Stomach (tissue), 9 donors: ENCODE results near the gene CYP4V2. TPM values are rescaled to one million over a fixed set of nuclear protein-coding genes. Genes with fewer than 3 reads are reported as not detected.

Experiments
- DNase-seq, 2 donors: peaks; one replicate each; pipeline versions ENCODE4 v3.0.0 to v3.0.0-alpha.2; 2013 to 2019
- H3K27ac ChIP-seq, 5 donors: fragments of 200-600 bp in 4 of 5; sonication (generic) in 4 of 5; one replicate each; pipeline ENCODE4 v1.5.1; 2013 to 2019; ENCODE audit warnings: mild to moderate bottlenecking in 1 of 5, moderate library complexity in 1 of 5
- H3K27me3 ChIP-seq, 3 donors: fragments of 200-600 bp; sonication (generic); one replicate each; pipeline ENCODE4 v1.5.1; 2017 to 2019; ENCODE audit warnings: mixed run types in 1 of 3
- H3K36me3 ChIP-seq, 4 donors: fragments of 200-600 bp; sonication (generic); 1 replicate in 3 of 4; 2 replicates in 1 of 4; pipeline ENCODE4 v1.5.1; 2016 to 2019
- H3K4me1 ChIP-seq, 4 donors: fragments of 200-600 bp; sonication (generic); one replicate each; pipeline ENCODE4 v1.5.1; 2016 to 2019
- H3K4me3 ChIP-seq, 4 donors: fragments of 200-600 bp; sonication (generic) in 3 of 4; one replicate each; pipeline ENCODE4 v1.5.1; 2016 to 2019; ENCODE audit warnings: mild to moderate bottlenecking in 1 of 4
- H3K9me3 ChIP-seq, 4 donors: fragments of 200-600 bp; sonication (generic); one replicate each; pipeline ENCODE4 v1.5.1; 2016 to 2019
- CTCF ChIP-seq, 7 experiments: fragments of 450-650 bp in 4 of 7; fragments of 200-600 bp in 3 of 7; sonication (generic) in 3 of 7; IDR thresholded peaks; one replicate each; pipeline ENCODE4 v1.5.1; 2016 to 2019; ENCODE audit warnings: antibody characterized with exemption in 7 of 7, control low read depth in 2 of 7, mild to moderate bottlenecking in 1 of 7
- EP300 ChIP-seq: sonication (generic); formaldehyde crosslinking; IDR thresholded peaks from one replicate; pipeline ENCODE4 v1.6.1; 2017; ENCODE audit warnings: antibody characterized with exemption
- POLR2A ChIP-seq, 4 donors: fragments of 450-650 bp; IDR thresholded peaks; one replicate each; pipeline ENCODE4 v1.6.1; 2016; ENCODE audit warnings: antibody characterized with exemption in 4 of 4, control low read depth in 2 of 4, mild to moderate bottlenecking in 1 of 4, moderate library complexity in 1 of 4
- POLR2AphosphoS5 ChIP-seq, 3 donors: sonication (generic); formaldehyde crosslinking; IDR thresholded peaks; one replicate each; pipeline ENCODE4 v1.6.1; 2016; ENCODE audit warnings: antibody characterized with exemption in 3 of 3
- WGBS, 5 donors: extraction: QIAGEN DNeasy Blood & Tissue Kit in 3 of 5; methylation state at CpG; one replicate each; pipeline versions ENCODE4 v1.1.5 to v1.1.7; 2013 to 2018; 5-methylcytosine and 5-hydroxymethylcytosine counted together
- intact Hi-C: fragments of 100-400 bp; cut with DNase I; formaldehyde crosslinking; loops from one replicate; pipeline ENCODE4 v1.15.1; 2023; ENCODE audit warnings: low total_unique reads
- polyA plus RNA-seq, 3 donors: library from polyadenylated mRNA; stranded (reverse); fragments of 200-250 nt; gene quantifications; one replicate each; pipeline ENCODE4 v1.2.3, GENCODE V29; 2013
- total RNA-seq, 5 donors: library from RNA; depleted of rRNA; stranded (reverse); fragments of >200 nt; gene quantifications; one replicate each; pipeline versions ENCODE4 v1.1.0 to v1.2.3, GENCODE V29; 2014 to 2016
- donor health status: healthy with polysubstance abuse.
- donor health status: Bipolar disorder and iron deficiency.
- donor health status: healthy.

The CYP4V2 gene
- total and polyA plus RNA-seq, 8 donors: 6.0 to 33.2 (median 12.4) TPM

- no peaks in the 10 kb centered on the region for H3K27me3 ChIP-seq
- intact Hi-C loops: no loop called here
- H3K4me3 ChIP-seq: no peak overlapping the region
- peak in 1 of 2 donors; percentile 2 for DNase-seq
- no peak overlapping the region for H3K27ac ChIP-seq
- WGBS, 5 donors: 82 to 95% (median 91%) methylated on average over 16 of the region's 16 CpGs
- TF ChIP-seq POLR2AphosphoS5 (IDR thresholded peaks at IDR 0.05) (no peak), POLR2A (IDR thresholded peaks at IDR 0.05) (no peak), CTCF (IDR thresholded peaks at IDR 0.05) (no peak), EP300 (no peak)
- peaks cover 0 to 44% (median 32%) of the 10 kb centered on the region in 4 donors for H3K36me3 ChIP-seq
- H3K4me1 ChIP-seq: no peaks in the 10 kb centered on the region
- no peaks in the 10 kb centered on the region for H3K9me3 ChIP-seq
These were observed 21.2 kb upstream of the CYP4V2 start for GRCh38 chr4:186169945-186170802.

- Histone ChIP-seq H3K27me3 (no peaks in the 10 kb centered on the region), H3K36me3 (peaks cover 0 to 36% (median 24%) of the 10 kb centered on the region in 4 donors), H3K4me3 (no peak overlapping the region), H3K27ac (no peak overlapping the region), H3K9me3 (no peaks in the 10 kb centered on the region), H3K4me1 (no peaks in the 10 kb centered on the region)
- no peak for TF ChIP-seq POLR2A (IDR thresholded peaks at IDR 0.05)
- TF ChIP-seq POLR2AphosphoS5 (IDR thresholded peaks at IDR 0.05): no peak
- no peak for TF ChIP-seq CTCF (IDR thresholded peaks at IDR 0.05)
- no peak for TF ChIP-seq EP300
- WGBS, 5 donors: 85 to 89% (median 87%) methylated on average over 13 of the region's 13 CpGs
- intact Hi-C loops: no loop called here
- peak in 1 of 2 donors; percentile 0 for DNase-seq
These were observed 20.4 kb upstream of the CYP4V2 start for GRCh38 chr4:186170966-186171365.

- Histone ChIP-seq H3K4me1 (no peaks in the 10 kb centered on the region), H3K27me3 (no peaks in the 10 kb centered on the region), H3K36me3 (peaks cover 0 to 21% (median 17%) of the 10 kb centered on the region in 4 donors), H3K9me3 (no peaks in the 10 kb centered on the region), H3K4me3 (no peak overlapping the region), H3K27ac (no peak overlapping the region)
- no peak for DNase-seq
- WGBS, 5 donors: 71 to 77% (median 75%) methylated on average over 8 of the region's 8 CpGs; no CpG with 5 or more reads in 1 of the 5 donors
- intact Hi-C loops: no loop called here
- TF ChIP-seq CTCF (IDR thresholded peaks at IDR 0.05) (no peak), EP300 (no peak), POLR2A (IDR thresholded peaks at IDR 0.05) (no peak), POLR2AphosphoS5 (IDR thresholded peaks at IDR 0.05) (no peak)
These were observed 18.8 kb upstream of the CYP4V2 start for GRCh38 chr4:186172546-186172945.

- Histone ChIP-seq H3K27me3 (no peaks in the 10 kb centered on the region), H3K27ac (no peak overlapping the region), H3K4me3 (no peak overlapping the region), H3K4me1 (peaks cover 12 to 31% (median 22%) of the 10 kb centered on the region in 4 donors), H3K36me3 (no peaks in the 10 kb centered on the region), H3K9me3 (no peaks in the 10 kb centered on the region)
- no peak for DNase-seq
- TF ChIP-seq POLR2AphosphoS5 (IDR thresholded peaks at IDR 0.05) (no peak), EP300 (no peak), POLR2A (IDR thresholded peaks at IDR 0.05) (no peak), CTCF (IDR thresholded peaks at IDR 0.05) (no peak)
- WGBS, 5 donors: 67 to 97% (median 86%) methylated on average over 3 of the region's 3 CpGs
- intact Hi-C loops: no loop called here
These were observed 3.3 kb upstream of the CYP4V2 start for GRCh38 chr4:186188107-186188506.
